Measurements from ENCODE around the gene SERP2.

SERP2 gene

DNA sequence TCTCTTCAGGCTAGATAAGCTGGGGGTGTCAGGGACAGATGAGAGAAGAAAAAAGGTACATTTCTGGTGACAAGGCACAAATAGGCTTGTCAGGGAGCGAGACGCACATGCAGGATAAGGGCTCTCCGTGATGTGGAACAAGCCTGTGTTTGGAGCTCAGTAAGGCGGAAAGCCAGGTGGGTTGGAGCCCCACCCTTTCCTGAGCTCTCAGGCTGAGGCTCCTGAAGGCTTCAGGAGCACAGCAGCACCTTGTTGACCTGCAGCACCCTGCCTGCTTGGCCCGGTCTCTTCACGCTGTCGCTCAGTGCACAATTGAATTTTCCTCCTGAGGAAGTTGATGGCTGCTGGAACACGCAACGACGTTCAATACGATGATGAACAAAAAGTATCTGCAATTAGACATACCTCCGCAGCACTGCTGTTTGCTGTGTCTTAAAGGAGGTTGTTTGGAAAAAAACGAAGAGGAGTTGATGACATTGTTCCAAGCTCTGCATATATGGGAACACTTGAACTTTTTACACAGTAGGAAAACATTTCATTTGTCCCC lies 29.3 kb downstream of the SERP2 start:
- no peak for TF ChIP-seq POLR2A (IDR thresholded peaks at IDR 0.05; ENCODE audit: low read length)
- TF ChIP-seq GATA1 (IDR thresholded peaks at IDR 0.05; ENCODE audit: low read depth, low read length), result no peak
- no peak for DNase-seq

DNA sequence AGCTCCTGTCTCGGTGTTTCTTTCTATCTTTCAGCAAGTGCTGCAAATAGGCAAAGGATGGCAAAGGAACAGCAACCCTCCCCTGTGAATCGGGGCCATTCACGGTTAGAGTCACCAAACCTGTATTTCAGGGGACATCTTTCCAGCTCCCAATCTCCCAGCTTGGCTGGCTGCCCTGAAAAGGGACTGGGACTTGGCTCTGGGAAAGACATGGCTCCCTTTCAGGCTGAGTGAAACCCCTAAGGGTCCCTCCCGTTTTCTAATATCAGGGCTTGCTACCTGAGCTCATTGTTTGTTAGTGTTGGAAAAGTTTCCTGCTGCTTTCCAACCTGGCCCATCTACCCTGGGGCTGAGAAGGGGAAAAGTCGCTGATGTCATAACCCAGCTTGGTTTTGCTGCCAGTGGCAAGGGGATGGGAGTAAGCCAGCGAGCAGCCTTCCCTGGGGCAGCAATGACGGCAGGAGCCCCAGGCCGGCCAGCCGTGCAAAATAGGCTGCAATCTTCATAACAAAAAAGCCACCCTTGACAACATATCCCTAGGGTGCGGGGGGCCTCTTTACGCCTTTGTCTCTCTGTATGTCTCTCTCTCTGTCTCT lies 29.9 kb downstream of the SERP2 start:
- TF ChIP-seq GATA1 (IDR thresholded peaks at IDR 0.05; ENCODE audit: low read depth, low read length) (no peak), POLR2A (IDR thresholded peaks at IDR 0.05; ENCODE audit: low read length) (no peak)
- no peak for DNase-seq

DNA sequence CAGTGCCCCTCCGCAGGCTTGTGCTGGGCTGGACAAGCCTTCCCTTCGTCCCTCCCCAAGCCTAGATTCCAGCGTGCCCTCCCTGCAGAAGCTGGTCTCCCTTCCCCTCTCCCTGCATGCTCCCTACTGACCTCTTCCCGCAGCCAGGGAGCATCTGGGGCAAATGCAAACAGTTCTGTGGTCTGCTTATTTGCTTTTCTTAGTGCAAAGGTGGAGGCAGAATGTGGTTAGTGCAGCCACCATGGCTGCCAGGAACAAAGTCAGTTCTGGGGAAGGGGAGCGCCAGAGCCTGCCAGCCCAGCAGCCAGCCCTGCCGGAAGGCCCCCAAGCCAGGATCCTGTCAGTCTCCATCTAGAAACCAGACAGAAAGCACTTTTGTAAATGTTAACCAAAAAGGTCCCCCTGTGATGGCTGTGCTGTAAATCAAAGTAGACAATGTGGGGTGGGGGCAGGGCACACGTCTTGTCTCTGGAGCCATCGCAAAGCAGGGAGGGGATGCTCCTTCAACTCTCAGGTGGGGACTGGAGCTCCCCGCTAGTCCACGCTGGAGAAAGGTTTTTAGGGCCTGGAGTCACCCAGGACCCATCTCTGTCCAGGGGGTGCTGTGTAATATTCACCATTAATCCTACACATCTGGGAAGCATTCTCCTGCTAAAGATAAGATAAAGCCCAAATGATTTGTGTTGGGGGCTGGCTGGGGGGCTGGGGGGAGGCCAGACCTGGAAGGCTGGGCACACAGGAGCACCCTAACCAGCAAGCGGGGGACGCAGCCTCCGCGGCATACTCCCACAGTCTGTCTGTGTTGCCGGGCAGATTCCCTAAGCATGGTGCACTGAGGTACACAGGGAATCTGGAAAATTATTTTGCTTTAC lies 30.9 kb downstream of the SERP2 start:
- no peak for DNase-seq
- no peak for TF ChIP-seq GATA1 (IDR thresholded peaks at IDR 0.05; ENCODE audit: low read depth, low read length)
- TF ChIP-seq POLR2A (IDR thresholded peaks at IDR 0.05; ENCODE audit: low read length), result no peak

DNA sequence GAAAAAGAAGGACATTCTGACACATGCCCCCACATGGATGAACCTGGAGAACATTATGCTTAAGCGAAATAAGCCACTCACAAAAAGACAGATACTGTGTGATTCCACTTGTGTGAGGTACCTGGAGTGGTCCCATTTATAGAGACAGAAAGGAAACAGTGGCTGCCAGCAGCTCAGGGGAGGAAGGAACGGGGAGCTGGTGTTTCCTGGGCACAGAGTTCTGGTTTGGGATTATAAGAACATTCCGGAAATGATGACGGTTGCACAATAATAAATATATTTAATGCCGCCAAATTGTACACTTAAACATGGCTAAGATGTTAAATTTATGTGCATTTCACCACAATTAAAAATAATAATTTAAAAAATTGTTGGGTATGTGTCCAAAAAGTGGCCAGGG lies 33.0 kb downstream of the SERP2 start:
- no peak for DNase-seq
- TF ChIP-seq GATA1 (IDR thresholded peaks at IDR 0.05; ENCODE audit: low read depth, low read length) (no peak), POLR2A (IDR thresholded peaks at IDR 0.05; ENCODE audit: low read length) (no peak)

DNA sequence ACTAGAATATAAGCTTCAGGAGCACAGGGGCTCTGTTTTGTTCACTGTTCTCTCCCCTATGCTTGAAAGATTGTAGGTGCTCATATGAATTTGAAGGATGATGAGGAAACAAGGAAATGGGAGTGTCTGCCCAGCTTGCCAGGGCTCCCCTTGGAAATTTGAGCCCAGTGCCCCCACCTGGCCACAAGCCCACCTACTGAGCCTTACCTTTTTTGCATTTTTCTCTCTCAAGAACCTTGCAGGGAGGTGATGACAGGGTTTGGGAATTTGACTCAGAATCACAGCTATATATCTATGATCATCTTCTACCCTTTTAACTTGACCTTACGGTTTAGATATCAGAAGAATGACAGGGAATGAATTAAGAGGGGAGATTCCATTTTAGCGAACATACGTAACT lies 33.8 kb downstream of the SERP2 start:
- TF ChIP-seq POLR2A (IDR thresholded peaks at IDR 0.05; ENCODE audit: low read length) (no peak), GATA1 (IDR thresholded peaks at IDR 0.05; ENCODE audit: low read depth, low read length) (no peak)

DNA sequence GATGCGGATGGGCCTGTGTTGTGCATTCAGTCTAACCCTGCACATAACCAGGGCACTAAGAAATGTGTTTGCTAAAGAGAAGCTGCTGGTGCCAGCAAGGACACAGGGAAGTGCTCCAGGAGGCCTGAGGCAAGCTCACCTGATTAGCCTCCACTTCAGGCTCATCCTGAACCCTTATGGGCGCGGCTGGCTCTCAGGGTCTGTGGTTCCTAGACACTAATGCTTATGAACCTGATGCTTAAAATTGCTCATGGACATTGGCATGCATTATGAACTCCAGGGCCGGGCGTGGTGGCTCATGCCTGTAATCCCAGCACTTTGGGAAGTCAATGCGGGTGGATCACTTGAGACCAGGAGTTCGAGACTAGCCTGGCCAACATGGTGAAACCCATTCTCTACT lies 34.3 kb downstream of the SERP2 start:
- TF ChIP-seq GATA1 (IDR thresholded peaks at IDR 0.05; ENCODE audit: low read depth, low read length), result no peak
- TF ChIP-seq POLR2A (IDR thresholded peaks at IDR 0.05; ENCODE audit: low read length), result no peak
- no peak for DNase-seq

More for the DNA sequence above, 33.8 kb downstream of the SERP2 start:
- DNase-seq, result no peak

DNA sequence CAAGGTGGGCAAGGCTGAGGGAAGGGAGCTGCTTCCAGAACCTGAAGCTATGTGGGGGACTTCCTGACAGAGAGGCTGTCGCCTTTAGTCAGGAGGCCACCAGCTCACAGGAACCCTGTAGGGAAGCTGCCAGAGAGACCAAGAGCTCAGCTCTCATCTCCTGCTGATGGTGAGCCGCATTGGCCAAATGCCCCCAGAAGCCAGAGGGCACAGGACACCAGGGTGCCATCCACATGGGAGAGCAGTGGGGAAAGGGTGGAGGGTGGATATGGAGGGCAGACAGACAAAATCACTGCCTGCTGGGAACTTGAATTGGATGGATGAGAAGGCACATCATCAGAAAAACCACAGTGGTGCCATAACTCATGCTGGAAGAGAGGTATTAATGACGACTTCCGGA lies 36.0 kb downstream of the SERP2 start:
- no peak for DNase-seq
- TF ChIP-seq POLR2A (IDR thresholded peaks at IDR 0.05; ENCODE audit: low read length) (no peak), GATA1 (IDR thresholded peaks at IDR 0.05; ENCODE audit: low read depth, low read length) (no peak)

DNA sequence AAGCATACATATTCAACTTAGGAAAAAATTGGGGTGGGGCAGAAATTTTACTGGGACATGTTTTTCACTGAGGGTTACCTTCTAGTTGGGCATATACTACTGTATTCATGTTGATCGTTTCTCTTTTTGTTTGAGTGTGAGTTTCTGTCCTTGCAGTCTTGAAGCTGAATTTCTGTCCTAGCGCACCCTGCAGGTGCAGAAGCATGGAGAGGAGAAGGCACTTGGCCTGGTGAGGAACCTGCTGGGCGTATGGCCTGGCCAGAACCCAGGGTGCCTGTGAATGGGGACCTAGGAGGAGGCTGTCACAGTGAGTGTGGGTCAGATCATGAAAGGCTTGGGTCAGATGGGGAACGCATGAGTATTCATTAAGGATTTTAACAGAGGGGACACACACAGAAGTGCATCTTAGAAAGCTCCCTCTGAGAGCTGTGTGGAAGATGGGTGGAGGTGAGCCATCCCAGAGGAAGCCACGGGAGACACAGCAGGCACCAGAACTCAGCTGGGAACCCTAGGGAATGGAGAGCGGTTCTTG lies 36.8 kb downstream of the SERP2 start:
- TF ChIP-seq GATA1 (IDR thresholded peaks at IDR 0.05; ENCODE audit: low read depth, low read length) (no peak), POLR2A (IDR thresholded peaks at IDR 0.05; ENCODE audit: low read length) (no peak)
- DNase-seq, result peak; percentile 34

DNA sequence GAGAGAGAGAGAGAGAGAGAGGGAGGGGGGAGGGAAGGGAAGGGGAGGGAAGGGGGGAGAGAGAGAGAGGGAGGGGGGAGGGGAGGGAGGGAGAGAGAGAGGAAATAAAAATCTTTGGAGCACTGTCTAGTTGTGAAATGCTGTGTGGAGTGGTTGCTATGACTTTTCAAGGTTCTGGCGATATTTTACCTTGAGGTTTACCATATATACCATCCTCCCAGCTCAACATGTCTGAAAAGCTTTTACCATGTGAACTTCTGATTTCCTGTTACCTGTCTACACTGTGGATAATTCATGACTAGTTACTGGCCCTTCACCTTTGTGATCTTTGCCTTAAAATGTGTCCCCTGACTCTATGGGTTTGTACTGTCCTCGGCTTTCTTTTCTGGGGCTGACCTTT lies 38.2 kb downstream of the SERP2 start:
- TF ChIP-seq POLR2A (IDR thresholded peaks at IDR 0.05; ENCODE audit: low read length), result no peak
- no peak for TF ChIP-seq GATA1 (IDR thresholded peaks at IDR 0.05; ENCODE audit: low read depth, low read length)
- no peak for DNase-seq

DNA sequence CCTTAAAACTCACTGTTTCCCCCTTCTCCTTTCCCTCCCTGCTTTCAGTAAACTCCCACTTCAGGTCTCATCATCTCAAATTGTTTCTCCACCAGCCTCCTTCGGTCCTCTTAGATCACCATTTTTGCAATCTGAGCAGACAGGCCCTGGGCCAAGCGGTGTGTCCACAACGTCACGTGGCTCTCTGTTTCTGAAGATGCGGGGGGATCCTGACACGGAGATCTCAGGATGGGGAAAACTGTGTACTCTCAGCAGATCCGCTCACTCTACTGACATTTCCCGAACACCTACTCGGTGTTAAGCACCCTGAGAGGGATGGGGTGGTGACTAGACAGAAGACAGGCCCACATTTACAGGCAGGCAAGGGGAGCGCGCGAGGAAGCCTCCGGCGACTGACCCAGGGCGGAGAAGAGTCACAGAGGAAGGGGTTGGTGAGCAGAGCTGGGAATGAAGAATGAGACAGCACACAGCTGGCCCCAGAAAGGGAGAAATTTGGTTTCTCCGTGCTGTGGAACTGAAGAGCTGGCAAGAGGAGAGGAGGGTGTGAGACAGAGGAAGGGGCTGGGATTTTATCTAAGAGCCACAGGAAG lies 38.8 kb downstream of the SERP2 start:
- no peak for TF ChIP-seq POLR2A (IDR thresholded peaks at IDR 0.05; ENCODE audit: low read length)
- TF ChIP-seq GATA1 (IDR thresholded peaks at IDR 0.05; ENCODE audit: low read depth, low read length), result no peak
- no peak for DNase-seq

DNA sequence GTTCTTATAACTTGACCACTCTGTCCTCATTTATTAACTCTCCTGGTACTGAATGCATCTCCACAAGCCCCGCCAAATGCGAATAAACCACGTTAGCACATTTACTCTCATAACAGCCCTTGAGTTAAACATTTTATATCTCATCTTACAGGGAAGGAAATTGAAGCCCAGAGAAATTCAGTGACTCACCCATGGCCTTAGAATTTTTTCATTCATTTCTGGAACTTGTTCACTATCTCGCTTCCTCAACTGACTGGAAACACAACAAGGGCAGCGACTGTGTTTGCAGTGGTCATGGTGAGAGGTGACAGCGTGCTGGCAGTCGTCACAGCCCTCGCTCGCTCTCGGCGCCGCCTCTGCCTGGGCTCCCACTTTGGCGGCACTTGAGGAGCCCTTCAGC lies 39.5 kb downstream of the SERP2 start:
- TF ChIP-seq POLR2A (IDR thresholded peaks at IDR 0.05; ENCODE audit: low read length) (no peak), GATA1 (IDR thresholded peaks at IDR 0.05; ENCODE audit: low read depth, low read length) (no peak)
- DNase-seq, result no peak

DNA sequence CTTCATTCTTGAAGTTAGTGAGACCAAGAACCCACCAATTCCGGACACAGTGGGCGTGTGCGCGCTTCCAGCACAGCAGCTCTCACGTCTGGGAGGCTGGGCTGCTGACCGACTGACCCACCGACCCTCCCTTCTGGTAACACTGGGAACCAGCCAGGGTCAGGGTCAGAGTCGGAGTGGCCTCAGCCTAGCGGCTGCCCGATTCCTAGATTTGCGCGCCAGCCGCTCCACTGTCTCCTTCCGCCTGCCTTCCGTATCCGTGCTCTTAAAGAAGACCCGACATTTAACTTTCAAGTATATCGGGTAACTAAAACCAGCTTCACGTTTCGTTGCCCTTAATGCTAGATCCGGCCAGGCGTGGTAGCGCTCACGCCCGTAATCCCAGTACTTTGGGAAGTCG lies 41.1 kb downstream of the SERP2 start:
- TF ChIP-seq GATA1 (IDR thresholded peaks at IDR 0.05; ENCODE audit: low read depth, low read length), result no peak
- no peak for TF ChIP-seq POLR2A (IDR thresholded peaks at IDR 0.05; ENCODE audit: low read length)
- DNase-seq, result no peak

DNA sequence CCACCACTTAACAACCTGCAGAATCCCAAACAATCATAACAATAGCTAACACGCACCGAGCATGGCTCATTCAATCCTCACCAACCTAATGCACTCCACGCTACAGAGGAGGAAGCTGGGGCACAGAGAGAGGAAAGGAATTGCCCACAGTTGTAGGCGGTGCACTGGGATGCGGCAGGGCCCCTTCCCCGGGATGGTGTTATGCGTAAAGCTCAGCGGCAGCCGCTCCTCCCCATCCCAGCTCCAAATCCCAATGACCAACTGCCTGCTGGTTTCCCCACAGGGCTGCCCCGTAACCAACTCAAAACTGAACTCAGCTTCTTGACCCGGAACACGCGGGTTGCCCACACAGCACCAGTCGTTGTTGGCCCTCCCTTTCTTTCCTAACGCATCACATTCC lies 42.2 kb downstream of the SERP2 start:
- no peak for DNase-seq
- TF ChIP-seq POLR2A (IDR thresholded peaks at IDR 0.05; ENCODE audit: low read length), result no peak
- TF ChIP-seq GATA1 (IDR thresholded peaks at IDR 0.05; ENCODE audit: low read depth, low read length), result no peak

DNA sequence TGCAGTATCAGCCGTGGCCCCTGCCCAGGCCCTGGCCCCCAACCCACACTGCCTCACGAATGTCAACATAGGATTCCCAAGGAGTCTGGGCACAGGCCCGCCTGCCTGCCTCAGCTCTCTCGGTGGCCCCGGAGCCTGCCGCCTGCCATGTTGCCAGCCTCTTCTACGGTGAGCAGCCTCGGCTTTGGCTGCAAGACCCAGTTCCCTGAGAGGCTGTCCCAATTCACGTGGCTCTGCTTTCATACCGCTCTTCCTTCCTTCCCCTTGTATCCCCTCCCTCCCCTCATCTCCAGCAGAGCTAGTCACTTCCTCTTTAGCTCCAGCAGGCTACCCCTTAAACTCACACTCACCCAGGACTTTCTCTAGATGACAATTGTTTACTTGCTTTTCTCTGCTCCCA lies 42.7 kb downstream of the SERP2 start:
- no peak for DNase-seq
- no peak for TF ChIP-seq GATA1 (IDR thresholded peaks at IDR 0.05; ENCODE audit: low read depth, low read length)
- no peak for TF ChIP-seq POLR2A (IDR thresholded peaks at IDR 0.05; ENCODE audit: low read length)

Data from erythroblast (primary cell).